Measurements from ENCODE around the gene KLF13. TPM values are rescaled to one million over a fixed set of nuclear protein-coding genes. Genes with fewer than 3 reads are reported as not detected.

Gene KLF13
- total and polyA plus RNA-seq, 10 of the 15 experiments (the other 5 are each of a cell fraction or from before 2014, with no cell fraction given): 20.3 to 109 (median 51.4) TPM

DNA sequence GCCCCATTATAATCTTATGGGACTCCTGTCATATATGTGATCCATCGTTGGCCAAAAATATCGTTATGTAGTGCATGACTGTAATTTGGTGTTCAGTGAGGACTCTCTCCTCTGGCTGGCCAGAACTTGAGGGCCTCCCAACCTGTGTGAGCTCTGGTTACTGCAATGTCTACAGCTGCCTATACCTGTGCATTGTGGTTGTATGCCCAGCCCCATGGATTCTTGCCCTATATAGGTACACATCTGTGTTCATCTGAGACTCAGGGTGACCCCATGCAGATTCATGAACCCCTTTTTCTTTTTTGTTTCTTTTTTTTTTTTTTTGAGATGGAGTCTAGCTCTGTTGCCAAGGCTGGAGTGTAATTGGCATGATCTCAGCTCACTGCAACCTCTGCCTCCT is 32.6 kb upstream of the KLF13 start (continued):
- TF ChIP-seq, protein P1, sequence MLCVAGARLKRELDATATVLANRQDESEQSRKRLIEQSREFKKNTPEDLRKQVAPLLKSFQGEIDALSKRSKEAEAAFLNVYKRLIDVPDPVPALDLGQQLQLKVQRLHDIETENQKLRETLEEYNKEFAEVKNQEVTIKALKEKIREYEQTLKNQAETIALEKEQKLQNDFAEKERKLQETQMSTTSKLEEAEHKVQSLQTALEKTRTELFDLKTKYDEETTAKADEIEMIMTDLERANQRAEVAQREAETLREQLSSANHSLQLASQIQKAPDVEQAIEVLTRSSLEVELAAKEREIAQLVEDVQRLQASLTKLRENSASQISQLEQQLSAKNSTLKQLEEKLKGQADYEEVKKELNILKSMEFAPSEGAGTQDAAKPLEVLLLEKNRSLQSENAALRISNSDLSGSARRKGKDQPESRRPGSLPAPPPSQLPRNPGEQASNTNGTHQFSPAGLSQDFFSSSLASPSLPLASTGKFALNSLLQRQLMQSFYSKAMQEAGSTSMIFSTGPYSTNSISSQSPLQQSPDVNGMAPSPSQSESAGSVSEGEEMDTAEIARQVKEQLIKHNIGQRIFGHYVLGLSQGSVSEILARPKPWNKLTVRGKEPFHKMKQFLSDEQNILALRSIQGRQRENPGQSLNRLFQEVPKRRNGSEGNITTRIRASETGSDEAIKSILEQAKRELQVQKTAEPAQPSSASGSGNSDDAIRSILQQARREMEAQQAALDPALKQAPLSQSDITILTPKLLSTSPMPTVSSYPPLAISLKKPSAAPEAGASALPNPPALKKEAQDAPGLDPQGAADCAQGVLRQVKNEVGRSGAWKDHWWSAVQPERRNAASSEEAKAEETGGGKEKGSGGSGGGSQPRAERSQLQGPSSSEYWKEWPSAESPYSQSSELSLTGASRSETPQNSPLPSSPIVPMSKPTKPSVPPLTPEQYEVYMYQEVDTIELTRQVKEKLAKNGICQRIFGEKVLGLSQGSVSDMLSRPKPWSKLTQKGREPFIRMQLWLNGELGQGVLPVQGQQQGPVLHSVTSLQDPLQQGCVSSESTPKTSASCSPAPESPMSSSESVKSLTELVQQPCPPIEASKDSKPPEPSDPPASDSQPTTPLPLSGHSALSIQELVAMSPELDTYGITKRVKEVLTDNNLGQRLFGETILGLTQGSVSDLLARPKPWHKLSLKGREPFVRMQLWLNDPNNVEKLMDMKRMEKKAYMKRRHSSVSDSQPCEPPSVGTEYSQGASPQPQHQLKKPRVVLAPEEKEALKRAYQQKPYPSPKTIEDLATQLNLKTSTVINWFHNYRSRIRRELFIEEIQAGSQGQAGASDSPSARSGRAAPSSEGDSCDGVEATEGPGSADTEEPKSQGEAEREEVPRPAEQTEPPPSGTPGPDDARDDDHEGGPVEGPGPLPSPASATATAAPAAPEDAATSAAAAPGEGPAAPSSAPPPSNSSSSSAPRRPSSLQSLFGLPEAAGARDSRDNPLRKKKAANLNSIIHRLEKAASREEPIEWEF (IDR thresholded peaks at IDR 0.05; ENCODE audit: insufficient replicate concordance, low read depth, low read length): no peak
- TF ChIP-seq KDM1A (IDR thresholded peaks at IDR 0.05; ENCODE audit: borderline replicate concordance): no peak

GRCh38 chr15:31295658-31296057 is 31.0 kb upstream of the KLF13 start:
- ChIA-PET SMC1A (ENCODE audit: uncharacterized antibody, unreplicated experiment) (interaction anchor here (1.1 to 1.8 kb wide), 3 partner anchors 10 to 30 kb away, joined by 3 read pairs; no protein-coding TSS in a partner anchor), RAD21 (ENCODE audit: unreplicated experiment) (interaction anchor here (1.4 kb wide), 1 partner anchor 32 kb away, joined by 6 read pairs; no protein-coding TSS in a partner anchor), CTCF (interaction anchor here (0.9 to 1.4 kb wide), 3 partner anchors 8 to 195 kb away, joined by 3 to 4 read pairs (median 3); no protein-coding TSS in a partner anchor), POLR2A (interaction anchor here (0.9 kb wide), 1 partner anchor 73 kb away, joined by 3 read pairs; no protein-coding TSS in a partner anchor)
- no peaks in the 10 kb centered on the region for H3K36me3 ChIP-seq (ENCODE audit: control insufficient read depth in 2 of 2, insufficient read depth in 2 of 2, low read length in 1 of 2)
- no TSS peak for BruUV-seq (replicated peaks)
- in situ Hi-C loops (cut with MboI): no loop called here
- no peak overlapping the region for H3K9ac ChIP-seq (ENCODE audit: control insufficient read depth, insufficient read depth, low read length)
- no peak for DNase-seq (ENCODE audit: low read depth, low spot score)
- ATAC-seq: no peak
- no peaks in the 10 kb centered on the region for H3K79me2 ChIP-seq (ENCODE audit: control insufficient read depth, insufficient read depth, low read length)
- no peak for FAIRE-seq
- TF ChIP-seq SP1 (IDR thresholded peaks at IDR 0.05; ENCODE audit: low read depth, low read length) (no peak), BHLHE40 (IDR thresholded peaks at IDR 0.05; ENCODE audit: borderline replicate concordance in 1 of 2, low read depth in 2 of 2, low read length in 1 of 2) (no peak), CEBPB (IDR thresholded peaks at IDR 0.05; ENCODE audit: borderline replicate concordance in 1 of 2, low read depth in 2 of 2, low read length in 2 of 2) (no peak)
- H4K20me1 ChIP-seq (ENCODE audit: control insufficient read depth, insufficient read depth): no peaks in the 10 kb centered on the region
- H3K4me1 ChIP-seq (ENCODE audit: control insufficient read depth, insufficient read depth, low read length): no peaks in the 10 kb centered on the region
- no peak overlapping the region for H3K4me2 ChIP-seq (ENCODE audit: control insufficient read depth, insufficient read depth)
- no peaks in the 10 kb centered on the region for H3K27me3 ChIP-seq (replicated peaks in 1 of 2; ENCODE audit: control insufficient read depth in 2 of 2, insufficient read depth in 2 of 2, low read length in 1 of 2)
- H2AFZ ChIP-seq (ENCODE audit: control insufficient read depth, low read depth, low read length): no peak overlapping the region
- 67% methylated on average over 8 of the region's 8 CpGs for WGBS (ENCODE audit: insufficient coverage, insufficient replicate concordance, low lambda C conversion rate, missing lambda C conversion rate)
- intact Hi-C loops (cut with micrococcal nuclease; ENCODE audit: unreplicated experiment): no loop called here
- no peak overlapping the region for H3K27ac ChIP-seq (ENCODE audit: control insufficient read depth, insufficient read depth)
- no peak overlapping the region for H3K4me3 ChIP-seq
- no peaks in the 10 kb centered on the region; the same call in 2 of the 3 replicates for H3K9me3 ChIP-seq (replicated peaks; ENCODE audit: control insufficient read depth, insufficient read depth, low read length)
